ENCODE data around the gene MYL11.

MYL11 gene

DNA sequence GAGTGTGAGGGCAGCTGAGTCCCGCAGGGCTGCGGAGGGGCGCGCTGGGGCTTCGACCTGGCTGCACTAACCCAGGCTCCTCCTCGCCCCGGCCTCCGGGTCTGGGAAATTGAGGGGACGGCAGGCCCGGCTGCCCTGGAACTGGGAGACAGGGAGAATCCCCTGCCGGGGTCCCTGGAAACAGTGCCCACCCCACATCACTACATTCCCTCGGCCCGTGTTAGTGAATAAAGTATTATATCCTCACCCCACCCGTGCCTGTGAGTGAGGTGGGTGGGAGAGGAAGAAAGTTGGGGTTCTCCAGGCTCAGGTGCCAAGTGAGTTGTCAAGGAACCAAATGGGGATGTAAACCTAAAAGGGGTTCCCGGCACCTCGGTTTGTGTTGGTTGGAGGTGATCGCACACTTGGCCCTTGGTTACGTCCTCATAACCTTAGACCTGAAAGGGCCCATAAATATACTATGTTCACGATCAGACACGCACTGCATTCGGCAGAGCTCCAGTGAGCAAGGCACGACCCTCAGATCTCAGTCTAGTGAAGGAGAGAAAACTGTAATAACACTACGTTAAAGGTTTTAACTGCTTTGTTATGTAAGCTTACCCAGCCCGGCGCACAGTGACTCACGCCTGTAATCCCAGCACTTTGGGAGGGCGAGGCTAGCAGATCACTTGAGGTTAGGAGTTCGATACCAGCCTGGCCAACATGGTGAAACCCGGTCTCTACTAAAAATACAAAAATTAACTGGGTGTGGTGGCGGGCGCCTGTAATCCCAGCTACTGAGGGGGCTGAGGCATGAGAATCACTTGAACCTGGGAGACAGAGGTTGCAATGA lies 44.0 kb downstream of the MYL11 start:
- DNase-seq (ENCODE audit: low read depth in 2 of 2), result no peak

DNA sequence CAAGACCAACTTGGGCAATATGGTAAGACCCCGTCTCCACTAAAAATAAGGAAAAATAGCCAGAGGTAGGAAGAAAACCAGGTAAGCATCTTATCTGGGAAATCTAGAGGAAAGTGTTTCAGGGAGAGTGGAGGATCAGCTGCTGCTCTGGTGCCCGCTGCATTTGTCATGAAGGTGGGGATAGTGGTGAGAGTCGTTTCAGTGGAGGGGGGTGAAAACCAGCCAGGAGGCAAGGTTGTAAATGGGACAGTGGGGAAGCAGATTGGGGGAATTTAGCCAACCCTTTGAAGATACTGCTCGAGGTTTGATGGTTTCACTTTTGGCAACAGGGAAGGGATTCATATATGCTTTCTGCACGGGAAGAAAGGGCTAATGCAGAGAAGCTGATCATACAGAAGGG lies 46.4 kb downstream of the MYL11 start:
- DNase-seq (ENCODE audit: low read depth in 2 of 2), result no peak

Measured in stimulated activated CD4-positive, alpha-beta T cell treated with anti-CD3 and anti-CD28 coated beads, Interleukin-12 subunit alpha, Interleukin-12 subunit beta, amount 100 ng/mL, for 24 hours (primary cell).